Peyer's patch (tissue), 4 donors: ENCODE measurements around the gene COX8A.

Source experiments
- POLR2A ChIP-seq, 2 donors: fragments of 450-650 bp; IDR thresholded peaks; one replicate each; pipeline ENCODE4 v1.5.1; 2017; ENCODE audit warnings: antibody characterized with exemption in 2 of 2, mild to moderate bottlenecking in 2 of 2, moderate library complexity in 2 of 2
- TF ChIP-seq, protein P1 (sequence below), 6 experiments: fragments of 450-650 bp in 4 of 6; fragments of 200-600 bp in 2 of 6; sonication (generic) in 1 of 6; IDR thresholded peaks; one replicate each; pipeline ENCODE4 v1.5.1; 2017 to 2019; ENCODE audit warnings: antibody characterized with exemption in 6 of 6, mild to moderate bottlenecking in 3 of 6, moderate library complexity in 1 of 6

- TF ChIP-seq, protein P1, sequence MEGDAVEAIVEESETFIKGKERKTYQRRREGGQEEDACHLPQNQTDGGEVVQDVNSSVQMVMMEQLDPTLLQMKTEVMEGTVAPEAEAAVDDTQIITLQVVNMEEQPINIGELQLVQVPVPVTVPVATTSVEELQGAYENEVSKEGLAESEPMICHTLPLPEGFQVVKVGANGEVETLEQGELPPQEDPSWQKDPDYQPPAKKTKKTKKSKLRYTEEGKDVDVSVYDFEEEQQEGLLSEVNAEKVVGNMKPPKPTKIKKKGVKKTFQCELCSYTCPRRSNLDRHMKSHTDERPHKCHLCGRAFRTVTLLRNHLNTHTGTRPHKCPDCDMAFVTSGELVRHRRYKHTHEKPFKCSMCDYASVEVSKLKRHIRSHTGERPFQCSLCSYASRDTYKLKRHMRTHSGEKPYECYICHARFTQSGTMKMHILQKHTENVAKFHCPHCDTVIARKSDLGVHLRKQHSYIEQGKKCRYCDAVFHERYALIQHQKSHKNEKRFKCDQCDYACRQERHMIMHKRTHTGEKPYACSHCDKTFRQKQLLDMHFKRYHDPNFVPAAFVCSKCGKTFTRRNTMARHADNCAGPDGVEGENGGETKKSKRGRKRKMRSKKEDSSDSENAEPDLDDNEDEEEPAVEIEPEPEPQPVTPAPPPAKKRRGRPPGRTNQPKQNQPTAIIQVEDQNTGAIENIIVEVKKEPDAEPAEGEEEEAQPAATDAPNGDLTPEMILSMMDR (IDR thresholded peaks at IDR 0.05): no peak
- no peak for TF ChIP-seq POLR2A (IDR thresholded peaks at IDR 0.05)
Measured at GRCh38 chr11:64009710-64010109, 35.3 kb downstream of the COX8A start.
